ENCODE data around the gene GTF2I.
"Not testable (repeated sequence)": the region's sequence is repeated elsewhere in the genome, so short reads cannot be mapped to it uniquely, and the experiment has no call there.

The GTF2I gene

GRCh38 chr7:74728686-74729085, 71.2 kb downstream of the GTF2I start:
- CTCF ChIA-PET; H3K27ac ChIP-seq (ENCODE audit: insufficient read depth in 1 of 2, low read depth in 1 of 2, low read length in 2 of 2, poor library complexity in 1 of 2, severe bottlenecking in 2 of 2); POLR2A ChIA-PET; H3K27me3 ChIP-seq (replicated peaks in 2 of 5; ENCODE audit: control insufficient read depth in 4 of 5, insufficient read depth in 5 of 5, low read length in 4 of 5); DNase-seq; H3K4me3 ChIP-seq (ENCODE audit: control insufficient read depth in 1 of 7, extremely low read depth in 1 of 7, insufficient read depth in 4 of 7, low read depth in 2 of 7, low read length in 6 of 7); H3K4me1 ChIP-seq (ENCODE audit: control extremely low read depth in 1 of 4, control insufficient read depth in 4 of 4, insufficient read depth in 4 of 4, low read length in 3 of 4); H3K9me3 ChIP-seq (ENCODE audit: control extremely low read depth in 1 of 5, control insufficient read depth in 4 of 5, insufficient read depth in 2 of 5, low read depth in 1 of 5, low read length in 4 of 5): not testable (repeated sequence)
- peaks cover 5 to 18% (median 11%) of the 10 kb centered on the region in 4 experiments for H3K36me3 ChIP-seq (ENCODE audit: control insufficient read depth in 4 of 4, insufficient read depth in 4 of 4, low read length in 3 of 4)
- WGBS (ENCODE audit: insufficient coverage), result no CpG with 5 or more reads among the region's 10 CpGs

GRCh38 chr7:74730186-74730585, 72.7 kb downstream of the GTF2I start:
- H3K36me3 ChIP-seq (ENCODE audit: control insufficient read depth in 4 of 4, insufficient read depth in 4 of 4, low read length in 3 of 4), result peaks cover 5 to 13% (median 9%) of the 10 kb centered on the region in 4 experiments
- CTCF ChIA-PET; DNase-seq; POLR2A ChIA-PET; H3K27me3 ChIP-seq (replicated peaks in 2 of 5; ENCODE audit: control insufficient read depth in 4 of 5, insufficient read depth in 5 of 5, low read length in 4 of 5); H3K4me3 ChIP-seq (ENCODE audit: control insufficient read depth in 1 of 7, extremely low read depth in 1 of 7, insufficient read depth in 4 of 7, low read depth in 2 of 7, low read length in 6 of 7); H3K4me1 ChIP-seq (ENCODE audit: control extremely low read depth in 1 of 4, control insufficient read depth in 4 of 4, insufficient read depth in 4 of 4, low read length in 3 of 4); H3K27ac ChIP-seq (ENCODE audit: insufficient read depth in 1 of 2, low read depth in 1 of 2, low read length in 2 of 2, poor library complexity in 1 of 2, severe bottlenecking in 2 of 2); H3K9me3 ChIP-seq (ENCODE audit: control extremely low read depth in 1 of 5, control insufficient read depth in 4 of 5, insufficient read depth in 2 of 5, low read depth in 1 of 5, low read length in 4 of 5): not testable (repeated sequence)
- WGBS (ENCODE audit: insufficient coverage), result no CpG with 5 or more reads among the region's 5 CpGs

GRCh38 chr7:74739974-74740703, 82.6 kb downstream of the GTF2I start:
- CTCF ChIA-PET; H3K4me1 ChIP-seq (ENCODE audit: control extremely low read depth in 1 of 4, control insufficient read depth in 4 of 4, insufficient read depth in 4 of 4, low read length in 3 of 4); H3K9me3 ChIP-seq (ENCODE audit: control extremely low read depth in 1 of 5, control insufficient read depth in 4 of 5, insufficient read depth in 2 of 5, low read depth in 1 of 5, low read length in 4 of 5); H3K36me3 ChIP-seq (ENCODE audit: control insufficient read depth in 4 of 4, insufficient read depth in 4 of 4, low read length in 3 of 4); H3K4me3 ChIP-seq (ENCODE audit: control insufficient read depth in 1 of 7, extremely low read depth in 1 of 7, insufficient read depth in 4 of 7, low read depth in 2 of 7, low read length in 6 of 7); POLR2A ChIA-PET; H3K27me3 ChIP-seq (replicated peaks in 2 of 5; ENCODE audit: control insufficient read depth in 4 of 5, insufficient read depth in 5 of 5, low read length in 4 of 5); DNase-seq; H3K27ac ChIP-seq (ENCODE audit: insufficient read depth in 1 of 2, low read depth in 1 of 2, low read length in 2 of 2, poor library complexity in 1 of 2, severe bottlenecking in 2 of 2): not testable (repeated sequence)
- WGBS (ENCODE audit: insufficient coverage), result no CpG with 5 or more reads among the region's 14 CpGs

GRCh38 chr7:74743936-74744557, 86.5 kb downstream of the GTF2I start:
- H3K27me3 ChIP-seq (replicated peaks in 2 of 5; ENCODE audit: control insufficient read depth in 4 of 5, insufficient read depth in 5 of 5, low read length in 4 of 5); DNase-seq; H3K4me3 ChIP-seq (ENCODE audit: control insufficient read depth in 1 of 7, extremely low read depth in 1 of 7, insufficient read depth in 4 of 7, low read depth in 2 of 7, low read length in 6 of 7); H3K4me1 ChIP-seq (ENCODE audit: control extremely low read depth in 1 of 4, control insufficient read depth in 4 of 4, insufficient read depth in 4 of 4, low read length in 3 of 4); H3K27ac ChIP-seq (ENCODE audit: insufficient read depth in 1 of 2, low read depth in 1 of 2, low read length in 2 of 2, poor library complexity in 1 of 2, severe bottlenecking in 2 of 2); POLR2A ChIA-PET; H3K36me3 ChIP-seq (ENCODE audit: control insufficient read depth in 4 of 4, insufficient read depth in 4 of 4, low read length in 3 of 4); H3K9me3 ChIP-seq (ENCODE audit: control extremely low read depth in 1 of 5, control insufficient read depth in 4 of 5, insufficient read depth in 2 of 5, low read depth in 1 of 5, low read length in 4 of 5); CTCF ChIA-PET: not testable (repeated sequence)
- no CpG with 5 or more reads among the region's 9 CpGs for WGBS (ENCODE audit: insufficient coverage)

- POLR2A ChIA-PET; CTCF ChIA-PET; H3K27me3 ChIP-seq (replicated peaks in 2 of 5; ENCODE audit: control insufficient read depth in 4 of 5, insufficient read depth in 5 of 5, low read length in 4 of 5); H3K27ac ChIP-seq (ENCODE audit: insufficient read depth in 1 of 2, low read depth in 1 of 2, low read length in 2 of 2, poor library complexity in 1 of 2, severe bottlenecking in 2 of 2); DNase-seq; H3K9me3 ChIP-seq (ENCODE audit: control extremely low read depth in 1 of 5, control insufficient read depth in 4 of 5, insufficient read depth in 2 of 5, low read depth in 1 of 5, low read length in 4 of 5); H3K36me3 ChIP-seq (ENCODE audit: control insufficient read depth in 4 of 4, insufficient read depth in 4 of 4, low read length in 3 of 4); H3K4me1 ChIP-seq (ENCODE audit: control extremely low read depth in 1 of 4, control insufficient read depth in 4 of 4, insufficient read depth in 4 of 4, low read length in 3 of 4); H3K4me3 ChIP-seq (ENCODE audit: control insufficient read depth in 1 of 7, extremely low read depth in 1 of 7, insufficient read depth in 4 of 7, low read depth in 2 of 7, low read length in 6 of 7): not testable (repeated sequence)
- WGBS (ENCODE audit: insufficient coverage), result no CpG with 5 or more reads among the region's 9 CpGs
Measured at GRCh38 chr7:74753921-74754482, 96.5 kb downstream of the GTF2I start.

- no CpG with 5 or more reads among the region's 5 CpGs for WGBS (ENCODE audit: insufficient coverage)
- POLR2A ChIA-PET; H3K27me3 ChIP-seq (replicated peaks in 2 of 5; ENCODE audit: control insufficient read depth in 4 of 5, insufficient read depth in 5 of 5, low read length in 4 of 5); H3K27ac ChIP-seq (ENCODE audit: insufficient read depth in 1 of 2, low read depth in 1 of 2, low read length in 2 of 2, poor library complexity in 1 of 2, severe bottlenecking in 2 of 2); CTCF ChIA-PET; DNase-seq; H3K4me3 ChIP-seq (ENCODE audit: control insufficient read depth in 1 of 7, extremely low read depth in 1 of 7, insufficient read depth in 4 of 7, low read depth in 2 of 7, low read length in 6 of 7); H3K9me3 ChIP-seq (ENCODE audit: control extremely low read depth in 1 of 5, control insufficient read depth in 4 of 5, insufficient read depth in 2 of 5, low read depth in 1 of 5, low read length in 4 of 5); H3K36me3 ChIP-seq (ENCODE audit: control insufficient read depth in 4 of 4, insufficient read depth in 4 of 4, low read length in 3 of 4); H3K4me1 ChIP-seq (ENCODE audit: control extremely low read depth in 1 of 4, control insufficient read depth in 4 of 4, insufficient read depth in 4 of 4, low read length in 3 of 4): not testable (repeated sequence)
Measured at GRCh38 chr7:74756673-74757072, 99.2 kb downstream of the GTF2I start.

- H3K27ac ChIP-seq (ENCODE audit: insufficient read depth in 1 of 2, low read depth in 1 of 2, low read length in 2 of 2, poor library complexity in 1 of 2, severe bottlenecking in 2 of 2); POLR2A ChIA-PET; DNase-seq; H3K4me1 ChIP-seq (ENCODE audit: control extremely low read depth in 1 of 4, control insufficient read depth in 4 of 4, insufficient read depth in 4 of 4, low read length in 3 of 4); H3K9me3 ChIP-seq (ENCODE audit: control extremely low read depth in 1 of 5, control insufficient read depth in 4 of 5, insufficient read depth in 2 of 5, low read depth in 1 of 5, low read length in 4 of 5); H3K4me3 ChIP-seq (ENCODE audit: control insufficient read depth in 1 of 7, extremely low read depth in 1 of 7, insufficient read depth in 4 of 7, low read depth in 2 of 7, low read length in 6 of 7); CTCF ChIA-PET; H3K27me3 ChIP-seq (replicated peaks in 2 of 5; ENCODE audit: control insufficient read depth in 4 of 5, insufficient read depth in 5 of 5, low read length in 4 of 5); H3K36me3 ChIP-seq (ENCODE audit: control insufficient read depth in 4 of 4, insufficient read depth in 4 of 4, low read length in 3 of 4): not testable (repeated sequence)
- WGBS (ENCODE audit: insufficient coverage), result no CpG with 5 or more reads among the region's 7 CpGs
Measured at GRCh38 chr7:74758268-74758667, 100.8 kb downstream of the GTF2I start.

All from common myeloid progenitor, CD34-positive (primary cell).